DMS153 treated with DMSO at 0.1 percent for 48 hours (cell line): ENCODE results near the gene PTGS2.
"Not testable (repeated sequence)": the region's sequence is repeated elsewhere in the genome, so short reads cannot be mapped to it uniquely, and the experiment has no call there.

Experiments used
- DNase-seq: peaks from one replicate; lab custom pipeline; 2025; ENCODE audit not compliant: unreplicated experiment; lab: John Stamatoyannopoulos, UW

Gene PTGS2

GRCh38 chr1:186670297-186671135 is 9.7 kb downstream of the PTGS2 start:
- DNase-seq = no peak

- not testable (repeated sequence) for DNase-seq
Observed at GRCh38 chr1:186669784-186670183, 10.4 kb downstream of the PTGS2 start.

- DNase-seq = not testable (repeated sequence)
Observed at GRCh38 chr1:186664217-186664616, 16.0 kb downstream of the PTGS2 start.

- no peak for DNase-seq
Observed at GRCh38 chr1:186662752-186663151, 17.5 kb downstream of the PTGS2 start.

GRCh38 chr1:186659890-186660341 is 20.3 kb downstream of the PTGS2 start:
- no peak for DNase-seq

GRCh38 chr1:186658999-186659398 is 21.2 kb downstream of the PTGS2 start:
- DNase-seq = no peak

- no peak for DNase-seq
Observed at GRCh38 chr1:186657481-186657880, 22.7 kb downstream of the PTGS2 start.

GRCh38 chr1:186655876-186656275 is 24.3 kb downstream of the PTGS2 start:
- no peak for DNase-seq

GRCh38 chr1:186654741-186655140 is 25.5 kb downstream of the PTGS2 start:
- DNase-seq = no peak

- DNase-seq = no peak
Observed at GRCh38 chr1:186653312-186653711, 26.9 kb downstream of the PTGS2 start.

GRCh38 chr1:186648613-186649012 is 31.6 kb downstream of the PTGS2 start:
- no peak for DNase-seq

- not testable (repeated sequence) for DNase-seq
Observed at GRCh38 chr1:186647985-186648384, 32.2 kb downstream of the PTGS2 start.

GRCh38 chr1:186643614-186644013 is 36.6 kb downstream of the PTGS2 start:
- no peak for DNase-seq

GRCh38 chr1:186637567-186637966 is 42.7 kb downstream of the PTGS2 start:
- not testable (repeated sequence) for DNase-seq

GRCh38 chr1:186636786-186637185 is 43.4 kb downstream of the PTGS2 start:
- DNase-seq = no peak

- DNase-seq = no peak
Observed at GRCh38 chr1:186634511-186634910, 45.7 kb downstream of the PTGS2 start.

- DNase-seq = no peak
Observed at GRCh38 chr1:186633116-186633515, 47.1 kb downstream of the PTGS2 start.

- DNase-seq = no peak
Observed at GRCh38 chr1:186629341-186629740, 50.9 kb downstream of the PTGS2 start.

GRCh38 chr1:186628910-186629309 is 51.3 kb downstream of the PTGS2 start:
- DNase-seq = no peak

GRCh38 chr1:186627019-186627418 is 53.2 kb downstream of the PTGS2 start:
- DNase-seq = no peak

GRCh38 chr1:186626356-186626932 is 53.8 kb downstream of the PTGS2 start:
- no peak for DNase-seq

- no peak for DNase-seq
Observed at GRCh38 chr1:186623551-186623950, 56.7 kb downstream of the PTGS2 start.
